Stomach (tissue), 4 donors: ENCODE results near the gene DYNC1I2.

Source experiments
- CTCF ChIP-seq, 7 experiments: fragments of 450-650 bp in 4 of 7; fragments of 200-600 bp in 3 of 7; sonication (generic) in 3 of 7; IDR thresholded peaks; one replicate each; pipeline ENCODE4 v1.5.1; 2016 to 2019; ENCODE audit warnings: antibody characterized with exemption in 7 of 7, control low read depth in 2 of 7, mild to moderate bottlenecking in 1 of 7
- POLR2A ChIP-seq, 4 donors: fragments of 450-650 bp; IDR thresholded peaks; one replicate each; pipeline ENCODE4 v1.6.1; 2016; ENCODE audit warnings: antibody characterized with exemption in 4 of 4, control low read depth in 2 of 4, mild to moderate bottlenecking in 1 of 4, moderate library complexity in 1 of 4
- POLR2AphosphoS5 ChIP-seq, 3 donors: sonication (generic); formaldehyde crosslinking; IDR thresholded peaks; one replicate each; pipeline ENCODE4 v1.6.1; 2016; ENCODE audit warnings: antibody characterized with exemption in 3 of 3

GRCh38 chr2:171745141-171745540 lies 57.9 kb downstream of the DYNC1I2 start:
- TF ChIP-seq CTCF (IDR thresholded peaks at IDR 0.05): no peak
- TF ChIP-seq POLR2A (IDR thresholded peaks at IDR 0.05): no peak
- no peak for TF ChIP-seq POLR2AphosphoS5 (IDR thresholded peaks at IDR 0.05)
